HEK293 (cell line): ENCODE results near the gene ANKRD63.

Source experiments
- WT1 ChIP-seq: fragments of 450-650 bp; formaldehyde crosslinking; IDR thresholded peaks from 2 replicates; pipeline ENCODE4 v1.5.1; 2016; ENCODE audit warnings: missing biosample characterization, missing genetic modification characterization
- ZNF16 ChIP-seq: fragments of 450-650 bp; formaldehyde crosslinking; IDR thresholded peaks from 2 replicates; pipeline ENCODE4 v1.5.1; 2016; ENCODE audit warnings: low read depth, missing biosample characterization, missing genetic modification characterization
- ZNF174 ChIP-seq: fragments of 450-650 bp; formaldehyde crosslinking; IDR thresholded peaks from 2 replicates; pipeline ENCODE4 v1.5.0; 2017; ENCODE audit warnings: missing biosample characterization, mild to moderate bottlenecking, missing genetic modification characterization
- ZNF521 ChIP-seq: fragments of 450-650 bp; formaldehyde crosslinking; IDR thresholded peaks from 2 replicates; pipeline ENCODE4 v1.5.1; 2017; ENCODE audit warnings: missing biosample characterization, mild to moderate bottlenecking, missing genetic modification characterization
- TF ChIP-seq, protein P1 (sequence below): fragments of 450-650 bp; formaldehyde crosslinking; IDR thresholded peaks from 2 replicates; pipeline ENCODE4 v1.5.1; 2016; ENCODE audit warnings: missing biosample characterization, missing genetic modification characterization
- TF ChIP-seq, protein P2 (sequence below): fragments of 450-650 bp; formaldehyde crosslinking; IDR thresholded peaks from 2 replicates; pipeline ENCODE4 v1.5.1; 2016; ENCODE audit warnings: missing biosample characterization, missing genetic modification characterization

- TF ChIP-seq ZNF521 (tag by site-specific recombination) (no peak), ZNF16 (tag by site-specific recombination) (no peak), ZNF174 (tag by site-specific recombination) (no peak), WT1 (tag by site-specific recombination) (no peak)
- TF ChIP-seq, protein P1, sequence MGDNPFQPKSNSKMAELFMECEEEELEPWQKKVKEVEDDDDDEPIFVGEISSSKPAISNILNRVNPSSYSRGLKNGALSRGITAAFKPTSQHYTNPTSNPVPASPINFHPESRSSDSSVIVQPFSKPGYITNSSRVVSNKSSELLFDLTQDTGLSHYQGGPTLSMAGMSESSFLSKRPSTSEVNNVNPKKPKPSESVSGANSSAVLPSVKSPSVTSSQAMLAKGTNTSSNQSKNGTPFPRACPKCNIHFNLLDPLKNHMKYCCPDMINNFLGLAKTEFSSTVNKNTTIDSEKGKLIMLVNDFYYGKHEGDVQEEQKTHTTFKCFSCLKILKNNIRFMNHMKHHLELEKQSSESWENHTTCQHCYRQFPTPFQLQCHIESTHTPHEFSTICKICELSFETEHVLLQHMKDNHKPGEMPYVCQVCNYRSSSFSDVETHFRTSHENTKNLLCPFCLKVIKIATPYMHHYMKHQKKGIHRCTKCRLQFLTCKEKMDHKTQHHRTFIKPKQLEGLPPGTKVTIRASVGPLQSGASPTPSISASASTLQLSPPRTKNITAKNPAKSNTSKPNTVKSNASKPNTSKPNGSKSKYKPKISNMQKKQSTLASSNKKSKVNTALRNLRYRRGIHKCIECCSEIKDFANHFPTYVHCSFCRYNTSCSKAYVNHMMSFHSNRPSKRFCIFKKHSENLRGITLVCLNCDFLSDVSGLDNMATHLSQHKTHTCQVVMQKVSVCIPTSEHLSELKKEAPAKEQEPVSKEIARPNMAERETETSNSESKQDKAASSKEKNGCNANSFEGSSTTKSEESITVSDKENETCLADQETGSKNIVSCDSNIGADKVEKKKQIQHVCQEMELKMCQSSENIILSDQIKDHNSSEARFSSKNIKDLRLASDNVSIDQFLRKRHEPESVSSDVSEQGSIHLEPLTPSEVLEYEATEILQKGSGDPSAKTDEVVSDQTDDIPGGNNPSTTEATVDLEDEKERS (tag by site-specific recombination), result no peak
- TF ChIP-seq, protein P2, sequence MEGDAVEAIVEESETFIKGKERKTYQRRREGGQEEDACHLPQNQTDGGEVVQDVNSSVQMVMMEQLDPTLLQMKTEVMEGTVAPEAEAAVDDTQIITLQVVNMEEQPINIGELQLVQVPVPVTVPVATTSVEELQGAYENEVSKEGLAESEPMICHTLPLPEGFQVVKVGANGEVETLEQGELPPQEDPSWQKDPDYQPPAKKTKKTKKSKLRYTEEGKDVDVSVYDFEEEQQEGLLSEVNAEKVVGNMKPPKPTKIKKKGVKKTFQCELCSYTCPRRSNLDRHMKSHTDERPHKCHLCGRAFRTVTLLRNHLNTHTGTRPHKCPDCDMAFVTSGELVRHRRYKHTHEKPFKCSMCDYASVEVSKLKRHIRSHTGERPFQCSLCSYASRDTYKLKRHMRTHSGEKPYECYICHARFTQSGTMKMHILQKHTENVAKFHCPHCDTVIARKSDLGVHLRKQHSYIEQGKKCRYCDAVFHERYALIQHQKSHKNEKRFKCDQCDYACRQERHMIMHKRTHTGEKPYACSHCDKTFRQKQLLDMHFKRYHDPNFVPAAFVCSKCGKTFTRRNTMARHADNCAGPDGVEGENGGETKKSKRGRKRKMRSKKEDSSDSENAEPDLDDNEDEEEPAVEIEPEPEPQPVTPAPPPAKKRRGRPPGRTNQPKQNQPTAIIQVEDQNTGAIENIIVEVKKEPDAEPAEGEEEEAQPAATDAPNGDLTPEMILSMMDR (tag by site-specific recombination), result peak; percentile 76
Observed at GRCh38 chr15:40279437-40280141, 3.3 kb downstream of the ANKRD63 start.
